ENCODE results near the gene MED29. TPM values are rescaled to one million over a fixed set of nuclear protein-coding genes. Genes with fewer than 3 reads are reported as not detected.

The MED29 gene
- total RNA-seq, 2 donors from 2014 or later: 22.2 to 23.6 TPM

DNA sequence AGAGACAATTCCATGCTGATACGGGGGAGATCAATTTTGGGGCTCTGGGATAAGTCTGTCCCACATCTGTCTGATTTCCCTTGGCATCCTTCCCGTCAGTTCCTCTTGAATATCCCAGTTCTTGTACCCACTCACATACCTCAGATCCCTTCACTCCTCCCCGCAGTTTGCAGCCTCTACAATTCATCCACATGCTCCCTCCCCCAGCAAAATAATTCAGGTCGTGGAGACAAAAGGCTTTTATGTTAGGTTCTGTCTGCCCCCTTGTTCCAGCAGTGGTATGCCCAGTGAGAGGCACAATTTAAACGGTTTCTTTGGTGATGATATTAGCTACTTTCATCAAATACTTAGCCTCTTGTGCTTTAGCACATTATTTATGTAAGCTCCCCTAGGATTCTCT is 35.0 kb downstream of the MED29 start:
- H3K9me3 Mint-ChIP-seq: no peaks in the 10 kb centered on the region
- H3K36me3 Mint-ChIP-seq: no peaks in the 10 kb centered on the region
- DNase-seq (ENCODE audit: low spot score in 2 of 2) (no peak), ATAC-seq (no peak)
- H3K27ac Mint-ChIP-seq: no peak overlapping the region

DNA sequence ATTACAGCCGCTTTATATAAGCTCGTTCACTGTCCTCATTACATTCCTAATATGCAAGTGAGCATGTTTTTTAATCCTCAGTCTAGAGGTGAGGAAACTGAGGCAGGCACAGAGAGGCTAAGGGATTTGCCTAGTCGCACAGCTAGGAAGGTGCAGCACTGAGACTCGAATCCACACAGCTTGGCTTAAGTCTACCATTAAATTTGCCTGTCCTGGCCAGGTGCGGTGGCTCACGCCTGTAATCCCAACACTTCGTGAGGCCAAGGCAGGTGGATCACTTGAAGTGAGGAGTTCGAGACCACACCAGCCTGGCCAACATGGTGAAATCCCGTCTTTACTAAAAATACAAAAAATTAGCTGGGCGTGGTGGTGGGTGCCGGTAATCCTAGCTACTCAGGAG is 36.5 kb downstream of the MED29 start:
- Mint-ChIP-seq H3K9me3 (no peaks in the 10 kb centered on the region), H3K27ac (peak overlapping the region in 1 of 2 donors; percentile 35), H3K36me3 (peaks cover 3 to 5% of the 10 kb centered on the region in 2 donors)
- DNase-seq (ENCODE audit: low spot score in 2 of 2): no peak
- ATAC-seq: no peak

DNA sequence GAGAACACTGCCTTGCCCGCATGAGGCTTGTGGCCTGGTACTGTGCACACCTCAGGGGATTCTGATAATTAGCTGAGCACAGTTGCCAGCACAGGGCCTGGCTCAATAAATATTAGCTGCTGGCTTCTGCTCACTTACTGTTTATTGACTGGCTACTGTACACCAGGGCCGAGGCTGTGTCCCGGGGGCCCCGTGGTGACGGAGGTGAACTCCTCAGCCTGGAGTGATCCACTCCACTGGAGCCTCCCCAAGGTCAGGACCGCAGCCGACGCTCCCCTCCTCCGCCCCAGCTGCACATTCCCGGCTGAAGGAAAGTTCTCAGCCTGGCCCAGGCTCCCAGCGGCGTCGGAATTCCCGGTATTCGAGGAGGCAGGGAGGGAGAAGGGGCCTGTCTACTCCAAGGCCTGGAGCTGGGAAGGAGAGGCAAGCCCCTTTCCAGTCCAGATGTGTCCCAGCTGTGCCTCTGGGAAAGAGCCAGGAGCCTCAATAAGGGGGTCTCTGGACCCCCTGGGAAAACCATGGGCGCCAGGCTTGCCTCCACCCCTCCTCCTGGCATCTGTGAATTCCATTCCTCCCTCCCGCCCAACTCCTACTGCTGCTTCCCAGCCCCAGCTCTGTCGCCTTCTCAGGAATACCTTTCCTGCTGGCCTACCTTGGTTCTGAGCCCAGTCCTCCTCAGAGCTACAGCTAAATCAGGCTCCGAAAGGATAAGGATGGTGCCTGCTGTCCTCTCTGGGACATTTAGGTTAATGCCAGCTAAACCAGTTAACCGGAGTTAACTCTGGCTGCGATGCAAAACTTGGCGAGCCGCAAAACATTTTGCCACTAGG is 37.3 kb downstream of the MED29 start:
- Mint-ChIP-seq H3K27ac (peak overlapping the region; percentile 50 to 96), H3K9me3 (no peaks in the 10 kb centered on the region), H3K36me3 (peaks cover 11 to 13% of the 10 kb centered on the region in 2 donors)
- DNase-seq (ENCODE audit: low spot score in 2 of 2): no peak
- ATAC-seq: peak in 1 of 2 donors; percentile 3

DNA sequence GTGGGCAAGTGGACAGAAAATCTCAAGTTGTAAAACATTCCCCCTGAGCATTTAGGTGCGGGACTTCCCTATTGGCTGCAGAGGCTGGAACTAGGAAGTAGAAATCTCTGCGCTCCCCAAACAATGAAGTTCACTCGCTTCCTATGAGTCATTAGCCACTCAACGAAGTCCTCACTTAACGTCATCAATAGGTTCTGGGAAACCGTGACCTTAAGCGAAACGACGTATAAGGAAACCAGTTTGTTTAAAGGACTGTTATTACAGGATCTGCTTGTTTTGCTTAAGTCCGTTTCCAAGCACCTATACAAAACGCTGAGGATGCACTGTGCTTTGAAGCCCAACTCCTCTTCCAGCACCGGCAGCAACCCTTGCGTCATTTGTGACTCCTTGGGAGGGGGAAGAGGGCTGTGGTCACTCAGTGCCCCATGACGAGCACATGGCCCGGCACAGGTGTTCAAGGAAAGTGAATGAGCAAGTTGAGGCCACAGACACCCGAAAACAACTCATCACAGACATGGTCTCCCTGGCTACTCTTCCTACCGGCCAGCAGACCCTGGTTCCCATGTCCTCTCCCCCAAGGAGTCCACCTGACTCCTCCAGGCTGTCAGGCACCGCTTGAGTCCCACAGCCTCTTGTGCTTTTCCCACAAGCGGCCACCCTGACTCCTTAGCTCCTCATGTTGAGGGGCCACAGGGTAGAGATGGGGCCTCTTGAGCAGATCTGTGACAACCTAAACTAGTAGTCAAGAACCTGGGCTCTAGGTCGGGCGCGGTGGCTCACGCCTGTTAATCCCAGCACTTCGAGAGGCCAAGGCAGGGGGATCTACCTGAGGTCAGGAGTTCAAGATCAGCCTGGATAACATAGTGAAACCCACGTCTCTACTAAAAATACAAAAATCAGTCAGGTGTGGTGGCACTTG is 39.8 kb downstream of the MED29 start:
- peaks cover 32 to 34% of the 10 kb centered on the region in 2 donors for H3K36me3 Mint-ChIP-seq
- no peaks in the 10 kb centered on the region for H3K9me3 Mint-ChIP-seq
- peak; percentile 75 to 76 for ATAC-seq
- DNase-seq (ENCODE audit: low spot score in 2 of 2): peak; percentile 69 to 83
- peak overlapping the region; percentile 96 to 98 for H3K27ac Mint-ChIP-seq

DNA sequence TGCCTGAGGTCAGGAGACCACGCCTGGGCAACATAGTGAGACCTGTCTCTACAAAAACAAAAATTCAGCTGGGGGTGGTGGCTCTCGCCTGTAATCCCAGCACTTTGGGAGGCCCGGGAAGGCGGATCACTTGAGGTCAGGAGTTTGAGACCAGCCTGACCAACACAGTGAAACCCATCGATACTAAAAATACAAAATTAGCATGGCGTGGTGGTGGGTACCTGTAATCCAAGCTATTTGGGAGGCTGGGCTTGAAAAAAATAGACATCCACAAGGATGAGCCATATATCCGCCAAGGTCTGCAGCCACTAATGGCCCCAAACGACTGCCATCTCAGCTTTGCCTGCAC is 41.5 kb downstream of the MED29 start:
- no peak for DNase-seq (ENCODE audit: low spot score in 2 of 2)
- ATAC-seq: no peak
- Mint-ChIP-seq H3K9me3 (no peaks in the 10 kb centered on the region), H3K36me3 (peaks cover 35 to 38% of the 10 kb centered on the region in 2 donors), H3K27ac (peak overlapping the region; percentile 96 to 100)

DNA sequence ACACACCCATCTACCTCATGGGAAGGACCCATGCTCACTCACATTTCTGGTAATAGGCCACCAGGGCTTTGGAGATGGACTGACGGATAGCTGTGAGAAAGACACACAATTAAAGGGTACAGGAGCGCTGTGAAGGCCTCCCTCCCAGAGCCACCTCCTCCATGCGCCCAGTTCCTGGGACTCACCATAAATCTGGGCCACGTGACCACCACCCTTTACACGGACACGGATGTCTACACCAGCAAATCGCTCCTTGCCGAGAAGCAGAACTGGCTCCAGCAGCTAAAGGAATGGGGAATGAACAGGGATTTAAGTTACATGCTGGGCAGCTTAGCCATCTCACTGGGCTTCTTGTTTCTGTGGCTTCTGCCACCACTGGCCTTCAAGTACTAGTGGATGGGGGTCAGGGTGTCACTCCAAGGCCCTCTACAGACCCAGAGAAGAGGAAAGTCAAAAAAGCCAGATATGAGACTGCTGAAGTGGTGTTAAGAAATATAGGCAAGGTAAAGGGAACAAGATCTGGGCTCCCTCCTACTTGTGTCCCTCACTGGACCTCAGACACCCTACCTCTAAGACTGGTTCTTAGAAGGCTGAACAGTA is 42.4 kb downstream of the MED29 start:
- DNase-seq (ENCODE audit: low spot score in 2 of 2) (no peak), ATAC-seq (no peak)
- H3K9me3 Mint-ChIP-seq: no peaks in the 10 kb centered on the region
- peaks cover 35 to 38% of the 10 kb centered on the region in 2 donors for H3K36me3 Mint-ChIP-seq
- peak overlapping the region; percentile 96 to 100 for H3K27ac Mint-ChIP-seq

- H3K9me3 Mint-ChIP-seq: no peaks in the 10 kb centered on the region
- peaks cover 35 to 38% of the 10 kb centered on the region in 2 donors for H3K36me3 Mint-ChIP-seq
- no peak for DNase-seq (ENCODE audit: low spot score in 2 of 2)
- H3K27ac Mint-ChIP-seq: peak overlapping the region; percentile 96 to 100
- no peak for ATAC-seq
Measured at GRCh38 chr19:39434123-39435076, 43.2 kb downstream of the MED29 start.

DNA sequence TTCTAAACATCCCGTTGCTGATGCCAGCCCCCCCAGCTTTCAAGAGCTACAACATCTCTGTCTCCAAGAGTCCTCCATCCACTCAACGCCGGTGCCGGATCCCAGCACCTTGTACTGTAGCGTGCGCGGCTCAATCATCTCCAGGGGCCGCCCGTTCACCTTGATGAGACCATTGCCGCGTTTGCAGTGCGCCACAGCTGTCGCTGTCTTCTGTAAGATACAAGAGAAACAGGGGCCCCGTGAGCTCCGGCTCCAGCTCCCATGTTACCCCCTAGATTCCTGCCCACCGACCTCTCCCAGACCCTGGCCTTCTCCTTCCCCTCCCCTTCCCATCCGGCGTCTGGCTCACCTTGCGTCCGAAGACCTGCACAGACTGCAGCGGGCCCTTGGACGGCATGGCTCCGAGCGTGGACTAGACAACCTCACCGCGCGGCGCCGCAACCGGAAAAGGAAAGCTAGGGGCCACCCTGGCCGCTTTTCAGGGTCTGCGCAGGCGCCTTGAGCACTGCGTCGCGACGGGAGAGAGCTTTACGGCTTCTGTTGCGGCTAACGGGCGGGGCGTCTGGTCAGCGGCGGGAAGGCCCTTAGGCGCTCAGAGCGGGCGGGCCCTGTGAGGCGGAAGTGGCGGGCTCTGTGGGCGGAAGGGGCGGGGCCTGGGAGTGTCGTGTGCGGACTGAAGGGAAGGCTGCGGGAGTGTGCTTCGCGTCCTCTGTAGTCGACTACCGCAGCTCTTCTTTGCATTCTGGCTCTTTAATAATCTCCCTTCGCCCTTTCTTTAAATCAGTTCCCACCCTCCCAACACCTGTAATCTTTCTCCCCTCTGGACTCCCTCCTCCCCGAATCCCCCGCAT is 44.5 kb downstream of the MED29 start, which contains the start of gene RPS16:
Gene RPS16 (minus strand): TSS at position 451 of the 851 bp plus-strand sequence. CDS start 54 bp downstream, at position 397.
- DNase-seq (ENCODE audit: low spot score in 2 of 2): peak; percentile 99
- Mint-ChIP-seq H3K9me3 (no peaks in the 10 kb centered on the region), H3K36me3 (peaks cover 35 to 38% of the 10 kb centered on the region in 2 donors), H3K27ac (peak within 1 kb of the TSS; percentile 96 to 100)
- ATAC-seq: peak; percentile 93 to 94

- Mint-ChIP-seq H3K27ac (peak overlapping the region; percentile 96 to 100), H3K36me3 (peaks cover 35 to 38% of the 10 kb centered on the region in 2 donors), H3K9me3 (no peaks in the 10 kb centered on the region)
- ATAC-seq (no peak), DNase-seq (ENCODE audit: low spot score in 2 of 2) (no peak)
Measured at GRCh38 chr19:39436350-39436716, 45.2 kb downstream of the MED29 start.

- DNase-seq (ENCODE audit: low spot score in 2 of 2) (no peak), ATAC-seq (no peak)
- Mint-ChIP-seq H3K9me3 (no peaks in the 10 kb centered on the region), H3K27ac (no peak overlapping the region), H3K36me3 (peaks cover 23 to 28% of the 10 kb centered on the region in 2 donors)
Measured at GRCh38 chr19:39438270-39438934, 47.2 kb downstream of the MED29 start.

DNA sequence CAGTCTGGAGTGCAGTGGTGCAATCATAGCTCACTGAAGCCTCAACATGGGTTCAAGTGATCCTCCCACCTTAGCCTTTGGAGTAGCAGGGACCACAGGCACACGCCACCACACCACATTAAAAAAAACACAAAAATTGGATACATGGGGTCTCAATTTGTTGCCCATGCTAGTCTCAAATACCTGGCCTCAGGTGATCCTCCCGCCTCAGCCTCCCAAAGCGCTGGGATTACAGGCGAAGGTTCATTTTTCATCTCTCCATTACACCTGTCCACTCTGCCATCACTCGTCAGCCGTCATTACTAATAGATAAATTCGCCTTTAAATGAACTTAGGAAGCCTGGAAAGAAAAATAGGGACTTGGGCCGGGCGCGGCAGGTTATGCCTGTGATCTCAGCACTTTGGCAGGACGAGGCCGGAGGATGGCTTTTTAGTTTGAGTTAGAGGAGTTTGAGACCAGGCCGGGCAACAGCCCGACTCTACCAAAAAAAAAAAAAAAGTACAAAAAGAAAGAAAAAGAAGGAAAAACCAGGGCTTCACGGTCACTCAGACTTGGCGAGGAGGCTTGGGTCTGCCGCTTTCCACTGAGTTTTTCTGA is 53.5 kb downstream of the MED29 start:
- ATAC-seq (no peak), DNase-seq (ENCODE audit: low spot score in 2 of 2) (no peak)
- Mint-ChIP-seq H3K36me3 (peaks cover 28 to 48% of the 10 kb centered on the region in 2 donors), H3K27ac (peak overlapping the region; percentile 97 to 99), H3K9me3 (no peaks in the 10 kb centered on the region)

- ATAC-seq: peak; percentile 88 to 92
- Mint-ChIP-seq H3K27ac (peak within 1 kb of the TSS; percentile 97 to 99), H3K9me3 (no peaks in the 10 kb centered on the region), H3K36me3 (peaks cover 28 to 50% of the 10 kb centered on the region in 2 donors)
- peak; percentile 95 to 97 for DNase-seq (ENCODE audit: low spot score in 2 of 2)
Measured at GRCh38 chr19:39445196-39446111, 54.3 kb downstream of the MED29 start, which contains the start of gene SUPT5H. SUPT5H (plus strand) TSS chr19:39445582; CDS start chr19:39445891, 309 bp downstream.

DNA sequence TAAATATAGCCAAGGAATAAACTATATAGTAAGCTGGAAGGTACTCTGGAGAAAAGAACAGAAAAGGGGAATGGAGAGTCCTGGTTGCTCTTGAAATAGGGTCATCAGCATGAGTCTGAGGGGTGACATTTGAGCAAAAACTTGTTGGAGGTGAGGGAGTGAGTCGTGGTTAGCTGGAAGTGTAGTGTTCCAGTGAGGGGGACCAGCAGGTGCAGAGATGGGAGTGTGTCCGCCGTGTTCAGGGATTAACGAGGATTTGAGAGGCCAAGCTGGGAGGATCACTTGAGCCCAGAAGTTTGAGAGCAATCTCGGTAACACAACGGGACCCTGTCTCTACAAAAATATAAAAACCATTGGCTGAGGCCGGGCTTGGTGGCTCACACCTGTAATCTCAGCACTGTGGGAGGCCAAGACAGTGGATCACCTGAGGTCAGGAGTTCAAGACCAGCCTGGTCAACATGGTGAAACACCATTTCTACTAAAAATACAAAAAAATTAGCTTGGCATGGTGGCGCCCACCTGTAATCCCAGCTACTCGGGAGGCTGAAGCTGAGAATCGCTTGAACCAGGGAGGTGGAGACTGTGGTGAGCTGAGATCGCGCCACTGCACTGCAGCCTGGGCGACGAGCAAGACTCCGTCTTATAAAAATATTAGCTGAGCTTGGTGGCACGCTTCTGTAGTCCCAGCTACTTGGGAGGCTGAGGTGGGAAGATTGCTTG is 55.3 kb downstream of the MED29 start:
- no peak for ATAC-seq
- Mint-ChIP-seq H3K9me3 (no peaks in the 10 kb centered on the region), H3K36me3 (peaks cover 30 to 60% of the 10 kb centered on the region in 2 donors), H3K27ac (peak overlapping the region; percentile 97 to 99)
- no peak for DNase-seq (ENCODE audit: low spot score in 2 of 2)
